ENCODE measurements around the gene CD207.

The CD207 gene

DNA sequence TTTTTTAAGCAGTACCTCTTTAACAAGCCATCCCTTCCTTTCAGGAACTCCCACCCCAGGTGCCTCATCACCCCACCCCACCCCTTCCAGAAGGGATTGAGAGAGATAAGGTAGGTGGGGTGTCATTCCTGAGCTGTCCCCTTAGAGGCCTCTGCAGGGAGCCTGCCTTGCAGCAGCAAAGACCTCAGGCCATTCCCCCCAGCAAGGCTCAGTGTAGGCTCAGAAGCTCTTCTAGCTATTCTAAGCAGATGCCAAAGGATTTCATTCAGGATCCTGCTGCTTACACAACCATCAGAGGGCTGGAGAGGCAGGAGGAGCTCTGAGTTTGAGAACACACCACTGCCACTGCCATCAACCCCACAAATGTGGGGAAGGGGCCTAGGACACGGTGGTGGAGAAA, 39.4 kb downstream of the CD207 start:
- Histone ChIP-seq H2BK120ac (ENCODE audit: low read depth, low read length) (no peak overlapping the region), H3K4me1 (ENCODE audit: control insufficient read depth, low read depth, low read length) (peaks cover 16% of the 10 kb centered on the region), H3K79me2 (ENCODE audit: control insufficient read depth, insufficient read depth, low read length) (no peaks in the 10 kb centered on the region), H3K27ac (ENCODE audit: low read depth, low read length) (no peak overlapping the region), H3K56ac (ENCODE audit: low read length) (peak overlapping the region; percentile 30), H2BK5ac (ENCODE audit: low read length) (no peak overlapping the region), H4K8ac (ENCODE audit: low read depth, low read length) (no peak overlapping the region), H3K4ac (ENCODE audit: low read depth, low read length) (no peak overlapping the region), H2AK5ac (ENCODE audit: low read length) (no peak overlapping the region), H3K4me3 (ENCODE audit: low read length) (no peak overlapping the region), H3K23ac (ENCODE audit: low read length) (no peak overlapping the region), H2BK15ac (replicated peaks; ENCODE audit: low read depth) (no peak overlapping the region), H3K18ac (ENCODE audit: low read length) (no peak overlapping the region), H3K4me2 (ENCODE audit: low read length) (no peak overlapping the region), H4K5ac (ENCODE audit: low read length) (no peak overlapping the region), H3K9ac (ENCODE audit: low read length) (no peak overlapping the region), H3K27me3 (ENCODE audit: insufficient read depth, low read length, poor library complexity) (peaks cover 10% of the 10 kb centered on the region), H3K79me1 (ENCODE audit: low read length) (no peaks in the 10 kb centered on the region), H3K36me3 (ENCODE audit: control insufficient read depth, insufficient read depth, low read length) (no peaks in the 10 kb centered on the region)
- no CpG with 5 or more reads among the region's 1 CpG for WGBS (ENCODE audit: extremely low coverage, insufficient coverage, low lambda C conversion rate)
- DNase-seq = peak; percentile 54

DNA sequence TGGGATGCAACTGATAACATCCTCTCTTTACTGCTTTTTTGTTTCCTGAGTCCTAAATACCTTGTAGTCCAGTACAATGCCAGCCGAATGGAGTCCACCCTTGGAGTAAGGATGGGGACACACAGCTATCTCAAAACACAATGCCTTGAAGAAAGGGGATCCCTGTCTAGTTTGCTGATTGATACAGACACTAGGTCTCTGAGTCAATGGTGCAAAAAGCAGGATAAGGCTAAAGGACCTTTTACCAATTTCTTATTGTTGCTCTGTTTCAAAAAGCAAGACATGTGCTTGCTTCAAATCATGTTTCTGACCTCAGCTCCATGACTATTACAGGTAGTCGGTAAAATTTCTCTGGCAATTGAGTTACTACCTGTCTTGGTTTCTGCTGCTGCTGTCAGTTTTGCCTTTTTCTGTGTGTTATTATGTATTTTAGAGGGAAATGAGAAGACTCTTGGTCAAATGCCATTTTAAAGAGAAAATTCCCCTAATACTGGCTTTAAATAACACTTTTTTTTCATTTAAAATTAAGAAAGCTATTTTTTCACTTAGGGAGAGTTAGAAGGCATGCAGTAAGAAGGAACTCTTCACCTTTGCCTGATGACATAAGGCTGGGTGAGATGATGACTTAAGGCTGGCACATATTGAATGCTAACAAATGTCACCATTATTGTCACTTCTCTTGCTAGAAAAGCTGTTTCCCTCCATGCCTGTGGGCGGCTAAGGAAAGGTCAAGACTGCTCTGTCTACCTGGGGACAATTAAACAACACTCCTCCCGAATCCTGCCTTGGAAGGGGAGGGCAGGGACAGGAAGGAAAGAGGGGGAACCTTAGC, 40.2 kb downstream of the CD207 start:
- Histone ChIP-seq H3K56ac (ENCODE audit: low read length) (peak overlapping the region; percentile 36), H3K4me2 (ENCODE audit: low read length) (no peak overlapping the region), H3K79me1 (ENCODE audit: low read length) (no peaks in the 10 kb centered on the region), H3K4ac (ENCODE audit: low read depth, low read length) (no peak overlapping the region), H3K79me2 (ENCODE audit: control insufficient read depth, insufficient read depth, low read length) (no peaks in the 10 kb centered on the region), H4K5ac (ENCODE audit: low read length) (no peak overlapping the region), H3K18ac (ENCODE audit: low read length) (no peak overlapping the region), H3K27me3 (ENCODE audit: insufficient read depth, low read length, poor library complexity) (peaks cover 17% of the 10 kb centered on the region), H2BK15ac (replicated peaks; ENCODE audit: low read depth) (no peak overlapping the region), H2BK5ac (ENCODE audit: low read length) (no peak overlapping the region), H4K8ac (ENCODE audit: low read depth, low read length) (no peak overlapping the region), H2BK120ac (ENCODE audit: low read depth, low read length) (no peak overlapping the region), H3K23ac (ENCODE audit: low read length) (peak overlapping the region; percentile 32), H2AK5ac (ENCODE audit: low read length) (no peak overlapping the region), H3K4me1 (ENCODE audit: control insufficient read depth, low read depth, low read length) (peaks cover 16% of the 10 kb centered on the region), H3K9ac (ENCODE audit: low read length) (peak overlapping the region; percentile 12), H3K4me3 (ENCODE audit: low read length) (no peak overlapping the region), H3K36me3 (ENCODE audit: control insufficient read depth, insufficient read depth, low read length) (no peaks in the 10 kb centered on the region), H3K27ac (ENCODE audit: low read depth, low read length) (no peak overlapping the region)
- WGBS (ENCODE audit: extremely low coverage, insufficient coverage, low lambda C conversion rate) = no CpG with 5 or more reads among the region's 4 CpGs
- DNase-seq = peak; percentile 34

DNA sequence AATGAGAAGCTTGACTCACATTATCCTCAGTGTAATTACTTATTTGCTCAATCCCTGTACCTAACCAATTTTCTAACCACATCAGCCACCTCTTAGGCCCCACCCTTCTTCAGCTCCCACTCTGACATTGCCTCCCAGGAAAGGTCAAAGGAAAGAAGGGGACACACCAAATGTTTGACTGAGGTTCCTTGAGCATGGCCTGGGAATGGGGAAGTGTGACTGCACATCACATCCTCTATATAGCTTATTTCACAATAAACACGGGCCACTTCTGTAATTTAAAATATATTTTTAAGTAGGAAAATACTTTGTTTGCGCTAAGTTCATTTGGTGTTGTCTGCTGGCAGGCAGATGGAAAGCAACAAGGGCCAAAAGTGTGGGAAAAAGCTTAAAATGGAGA, 42.2 kb downstream of the CD207 start:
- no peak overlapping the region for H3K9ac ChIP-seq (ENCODE audit: low read length)
- peaks cover 16% of the 10 kb centered on the region for H3K4me1 ChIP-seq (ENCODE audit: control insufficient read depth, low read depth, low read length)
- no peak overlapping the region for H3K4me3 ChIP-seq (ENCODE audit: low read length)
- no peaks in the 10 kb centered on the region for H3K79me1 ChIP-seq (ENCODE audit: low read length)
- H3K18ac ChIP-seq (ENCODE audit: low read length) = no peak overlapping the region
- no peak overlapping the region for H3K4ac ChIP-seq (ENCODE audit: low read depth, low read length)
- no peak for DNase-seq
- no peaks in the 10 kb centered on the region for H3K79me2 ChIP-seq (ENCODE audit: control insufficient read depth, insufficient read depth, low read length)
- no CpG with 5 or more reads among the region's 2 CpGs for whole genome bisulfite sequencing (ENCODE audit: extremely low coverage, insufficient coverage, low lambda C conversion rate)
- H3K36me3 ChIP-seq (ENCODE audit: control insufficient read depth, insufficient read depth, low read length) = no peaks in the 10 kb centered on the region
- H2BK120ac ChIP-seq (ENCODE audit: low read depth, low read length) = no peak overlapping the region
- peaks cover 23% of the 10 kb centered on the region for H3K27me3 ChIP-seq (ENCODE audit: insufficient read depth, low read length, poor library complexity)
- H4K8ac ChIP-seq (ENCODE audit: low read depth, low read length) = no peak overlapping the region
- no peak overlapping the region for H3K56ac ChIP-seq (ENCODE audit: low read length)
- H3K27ac ChIP-seq (ENCODE audit: low read depth, low read length) = no peak overlapping the region
- H2AK5ac ChIP-seq (ENCODE audit: low read length) = no peak overlapping the region
- H3K23ac ChIP-seq (ENCODE audit: low read length) = no peak overlapping the region
- H3K4me2 ChIP-seq (ENCODE audit: low read length) = no peak overlapping the region
- no peak overlapping the region for H2BK5ac ChIP-seq (ENCODE audit: low read length)
- no peak overlapping the region for H2BK15ac ChIP-seq (replicated peaks; ENCODE audit: low read depth)
- no peak overlapping the region for H4K5ac ChIP-seq (ENCODE audit: low read length)

DNA sequence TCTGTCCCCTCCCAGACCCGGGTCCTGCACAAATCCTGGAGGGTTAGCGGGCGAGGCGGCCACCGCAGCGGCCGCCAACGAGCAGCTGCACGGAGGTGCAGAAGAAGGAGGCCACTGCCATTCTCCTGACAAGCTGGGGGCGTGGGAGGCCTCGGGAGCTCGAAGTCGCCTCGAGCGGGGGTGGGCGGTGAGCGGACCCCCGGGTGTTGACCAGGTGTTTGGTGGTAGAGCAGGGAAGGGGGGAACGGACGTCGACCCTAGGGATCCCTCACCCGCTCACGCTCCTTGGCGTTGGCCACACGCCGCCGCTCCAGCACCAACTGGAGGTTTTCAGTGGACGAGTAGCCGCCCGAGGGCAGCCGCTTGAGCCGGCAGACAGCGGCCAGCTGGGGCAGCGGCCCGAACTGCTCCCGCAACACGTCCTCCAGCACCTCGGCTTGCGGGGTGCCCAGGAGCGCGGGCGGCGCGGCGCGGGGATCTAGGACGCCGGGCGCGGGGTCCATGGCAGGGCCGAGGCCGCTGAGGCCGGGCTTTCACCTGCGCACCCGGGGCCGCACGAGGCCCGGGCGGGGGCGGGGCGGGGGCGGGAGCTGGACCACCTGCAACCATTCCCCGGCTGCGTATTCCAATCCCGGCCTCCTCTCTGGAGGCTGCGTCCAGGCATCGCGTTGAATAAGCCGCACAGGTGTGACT, 45.3 kb downstream of the CD207 start, which contains the start of gene FIGLA:
FIGLA (minus strand) TSS at position 508 of the 693 bp plus-strand sequence; CDS start at position 503, 5 bp downstream.
- no peaks in the 10 kb centered on the region for H3K4me1 ChIP-seq (ENCODE audit: control insufficient read depth, low read depth, low read length)
- peaks cover 29% of the 10 kb centered on the region for H3K27me3 ChIP-seq (ENCODE audit: insufficient read depth, low read length, poor library complexity)
- H4K5ac ChIP-seq (ENCODE audit: low read length) = no peak within 1 kb of the TSS
- WGBS (ENCODE audit: extremely low coverage, insufficient coverage, low lambda C conversion rate) = no CpG with 5 or more reads among the region's 69 CpGs
- no peak within 1 kb of the TSS for H3K4me3 ChIP-seq (ENCODE audit: low read length)
- H3K27ac ChIP-seq (ENCODE audit: low read depth, low read length) = no peak within 1 kb of the TSS
- H2AK5ac ChIP-seq (ENCODE audit: low read length) = no peak within 1 kb of the TSS
- H3K18ac ChIP-seq (ENCODE audit: low read length) = no peak within 1 kb of the TSS
- no peak within 1 kb of the TSS for H2BK120ac ChIP-seq (ENCODE audit: low read depth, low read length)
- DNase-seq = peak; percentile 45
- H2BK5ac ChIP-seq (ENCODE audit: low read length) = no peak within 1 kb of the TSS
- no peaks in the 10 kb centered on the region for H3K79me2 ChIP-seq (ENCODE audit: control insufficient read depth, insufficient read depth, low read length)
- H3K56ac ChIP-seq (ENCODE audit: low read length) = no peak within 1 kb of the TSS
- no peaks in the 10 kb centered on the region for H3K79me1 ChIP-seq (ENCODE audit: low read length)
- no peak within 1 kb of the TSS for H3K23ac ChIP-seq (ENCODE audit: low read length)
- no peaks in the 10 kb centered on the region for H3K36me3 ChIP-seq (ENCODE audit: control insufficient read depth, insufficient read depth, low read length)
- H4K8ac ChIP-seq (ENCODE audit: low read depth, low read length) = no peak within 1 kb of the TSS
- H3K4me2 ChIP-seq (ENCODE audit: low read length) = peak within 1 kb of the TSS; percentile 16
- H2BK15ac ChIP-seq (replicated peaks; ENCODE audit: low read depth) = no peak within 1 kb of the TSS
- no peak within 1 kb of the TSS for H3K4ac ChIP-seq (ENCODE audit: low read depth, low read length)
- no peak within 1 kb of the TSS for H3K9ac ChIP-seq (ENCODE audit: low read length)

DNA sequence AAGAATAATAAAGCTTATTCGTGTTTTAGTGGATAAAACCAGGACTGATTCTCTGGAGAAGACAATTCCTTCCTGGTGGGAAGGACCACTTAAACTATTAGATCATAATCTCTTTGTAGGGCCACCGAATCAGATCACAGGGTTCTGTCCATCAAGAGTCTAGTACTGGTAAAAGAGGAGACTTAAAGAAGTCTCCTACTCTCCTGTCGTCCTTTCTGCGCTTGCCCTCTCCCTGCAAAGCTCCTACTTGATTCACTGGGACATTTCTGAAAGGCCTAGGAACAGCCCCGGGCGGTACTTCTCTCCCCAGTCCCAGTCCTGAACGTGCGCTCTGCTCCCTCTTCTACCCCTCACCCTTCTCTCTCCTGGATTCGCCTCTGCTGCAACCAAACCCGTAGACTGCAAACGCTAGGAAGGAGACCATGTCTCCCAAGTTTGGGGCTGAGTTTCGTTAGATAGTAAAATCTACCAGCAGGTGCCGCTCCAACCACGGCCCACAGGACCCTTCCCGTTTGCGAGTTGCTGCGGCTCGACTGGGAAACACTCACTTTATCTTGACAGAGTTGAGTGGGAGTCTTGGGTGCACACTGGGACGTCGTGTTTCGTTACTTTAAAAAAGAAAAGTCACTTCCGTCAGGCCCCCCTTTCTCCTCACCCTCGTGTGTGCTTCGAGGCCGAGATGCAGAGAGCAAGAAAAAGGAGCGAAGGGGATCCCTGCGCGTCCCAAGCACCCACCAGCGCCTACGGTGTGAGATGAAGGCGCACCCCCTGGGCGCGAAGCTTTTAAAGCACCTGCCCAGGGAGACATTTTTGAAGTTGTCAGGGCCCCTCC, 46.1 kb downstream of the CD207 start:
- Histone ChIP-seq H3K27me3 (ENCODE audit: insufficient read depth, low read length, poor library complexity) (peaks cover 29% of the 10 kb centered on the region), H3K27ac (ENCODE audit: low read depth, low read length) (no peak overlapping the region), H2BK120ac (ENCODE audit: low read depth, low read length) (no peak overlapping the region), H2AK5ac (ENCODE audit: low read length) (no peak overlapping the region), H3K18ac (ENCODE audit: low read length) (no peak overlapping the region), H3K56ac (ENCODE audit: low read length) (no peak overlapping the region), H2BK15ac (replicated peaks; ENCODE audit: low read depth) (no peak overlapping the region), H3K4me2 (ENCODE audit: low read length) (no peak overlapping the region), H3K9ac (ENCODE audit: low read length) (no peak overlapping the region), H3K4me3 (ENCODE audit: low read length) (no peak overlapping the region), H3K79me2 (ENCODE audit: control insufficient read depth, insufficient read depth, low read length) (no peaks in the 10 kb centered on the region), H4K5ac (ENCODE audit: low read length) (no peak overlapping the region), H3K36me3 (ENCODE audit: control insufficient read depth, insufficient read depth, low read length) (no peaks in the 10 kb centered on the region), H3K23ac (ENCODE audit: low read length) (no peak overlapping the region), H2BK5ac (ENCODE audit: low read length) (no peak overlapping the region), H3K4me1 (ENCODE audit: control insufficient read depth, low read depth, low read length) (no peaks in the 10 kb centered on the region), H3K79me1 (ENCODE audit: low read length) (no peaks in the 10 kb centered on the region), H4K8ac (ENCODE audit: low read depth, low read length) (no peak overlapping the region), H3K4ac (ENCODE audit: low read depth, low read length) (no peak overlapping the region)
- DNase-seq = peak; percentile 88
- WGBS (ENCODE audit: extremely low coverage, insufficient coverage, low lambda C conversion rate) = no CpG with 5 or more reads among the region's 33 CpGs
